Neural cell (in vitro differentiated cells): ENCODE measurements around the gene PYGB. TPM values are rescaled to one million over a fixed set of nuclear protein-coding genes. Genes with fewer than 3 reads are reported as not detected.

Experiments used
- H2AFZ ChIP-seq: fragments of 200-600, 300-800 bp; sonication (generic), shearing (Covaris generic); 2 replicates; pipeline ENCODE4 v1.6.0; 2014; ENCODE audit warnings: low read depth, mild to moderate bottlenecking, antibody characterized with exemption, low read length, moderate library complexity
- H3F3A ChIP-seq: fragments of 200-600 bp; shearing (Covaris generic); 2 replicates; pipeline ENCODE4 v1.6.1; 2016; ENCODE audit warnings: mild to moderate bottlenecking, moderate library complexity, mixed read lengths, antibody characterized with exemption, low read length; ENCODE audit not compliant: insufficient read depth, poor library complexity, severe bottlenecking
- H3K27ac ChIP-seq: fragments of 200-600, 300-800 bp; sonication (generic), shearing (Covaris generic); 2 replicates; pipeline ENCODE4 v1.5.1; 2014; ENCODE audit warnings: mild to moderate bottlenecking, low read length, moderate library complexity
- H3K27me3 ChIP-seq: fragments of 300-800, 200-600 bp; sonication (generic), shearing (Covaris generic); 2 replicates; pipeline ENCODE4 v1.6.0; 2014; ENCODE audit warnings: mild to moderate bottlenecking, low read depth, low read length, moderate library complexity; ENCODE audit not compliant: insufficient read depth
- H3K36me3 ChIP-seq: fragments of 300-800, 200-600 bp; sonication (generic), shearing (Covaris generic); 2 replicates; pipeline ENCODE4 v1.5.1; 2014; ENCODE audit warnings: mild to moderate bottlenecking, antibody characterized with exemption, low read length, moderate library complexity; ENCODE audit not compliant: insufficient read depth
- H3K4me2 ChIP-seq: fragments of 300-800, 200-600 bp; sonication (generic), shearing (Covaris generic); 2 replicates; pipeline ENCODE4 v1.6.0; 2014; ENCODE audit warnings: mild to moderate bottlenecking, low read length
- H3K4me3 ChIP-seq: fragments of 300-800, 200-600 bp; sonication (generic), shearing (Covaris generic); 2 replicates; pipeline ENCODE4 v1.5.1; 2014; ENCODE audit warnings: mild to moderate bottlenecking, low read length, moderate library complexity
- H3K79me2 ChIP-seq: fragments of 200-600 bp; shearing (Covaris generic); replicated peaks from 2 replicates; pipeline ENCODE4 v1.6.0; 2014; ENCODE audit warnings: mild to moderate bottlenecking, low read length, moderate library complexity; ENCODE audit not compliant: insufficient read depth
- H3K9ac ChIP-seq: fragments of 300-800, 200-600 bp; sonication (generic), shearing (Covaris generic); 2 replicates; pipeline ENCODE4 v1.6.1; 2016; ENCODE audit warnings: mild to moderate bottlenecking, low read length, mixed read lengths
- H3K9me2 ChIP-seq: fragments of 200-600 bp; shearing (Covaris generic); 2 replicates; pipeline ENCODE4 v1.6.1; 2016; ENCODE audit warnings: mild to moderate bottlenecking, low read length, mixed read lengths; ENCODE audit not compliant: insufficient read depth
- H3K9me3 ChIP-seq: fragments of 200-600, 300-800 bp; sonication (generic), shearing (Covaris generic); 2 replicates; pipeline ENCODE4 v1.6.1; 2016; ENCODE audit warnings: mild to moderate bottlenecking, mixed run types, low read length, moderate library complexity, mixed read lengths
- H4K20me1 ChIP-seq: fragments of 200-600 bp; shearing (Covaris generic); 2 replicates; pipeline ENCODE4 v1.6.1; 2016; ENCODE audit warnings: mild to moderate bottlenecking, mixed run types; ENCODE audit not compliant: insufficient read depth
- EP300 ChIP-seq: fragments of 450-650 bp; conservative IDR thresholded peaks from 2 replicates; pipeline ENCODE4 v1.6.1; 2014; ENCODE audit warnings: antibody characterized with exemption, mild to moderate bottlenecking, moderate library complexity; ENCODE audit not compliant: poor library complexity, severe bottlenecking
- EZH2 ChIP-seq: fragments of 200-600, 300-800 bp; shearing (Covaris generic), sonication (generic); IDR thresholded peaks from 2 replicates; pipeline ENCODE4 v1.6.1; 2014; ENCODE audit warnings: antibody characterized with exemption, low read length, borderline replicate concordance, mild to moderate bottlenecking; ENCODE audit not compliant: insufficient read depth, poor library complexity, severe bottlenecking
- MXI1 ChIP-seq: fragments of 450-650 bp; conservative IDR thresholded peaks from 2 replicates; pipeline ENCODE4 v1.6.1; 2014; ENCODE audit warnings: antibody characterized with exemption, mild to moderate bottlenecking; ENCODE audit not compliant: poor library complexity, severe bottlenecking
- POLR2AphosphoS5 ChIP-seq: IDR thresholded peaks from 2 replicates; pipeline ENCODE4 v1.6.1; 2012
- RAD21 ChIP-seq: fragments of 450-650 bp; conservative IDR thresholded peaks from 2 replicates; pipeline ENCODE4 v1.6.1; 2014; ENCODE audit warnings: antibody characterized with exemption, mild to moderate bottlenecking, moderate library complexity
- SMC3 ChIP-seq: fragments of 450-650 bp; conservative IDR thresholded peaks from 2 replicates; pipeline ENCODE4 v1.6.1; 2014; ENCODE audit warnings: antibody characterized with exemption, mild to moderate bottlenecking, moderate library complexity; ENCODE audit not compliant: poor library complexity
- TAF1 ChIP-seq: IDR thresholded peaks from 2 replicates; pipeline ENCODE4 v1.6.1; 2012; ENCODE audit warnings: low read depth
- polyA plus RNA-seq: library from polyadenylated mRNA; depleted of rRNA; stranded (reverse); fragments of >200 nt; gene quantifications from 2 replicates; pipeline ENCODE4 v1.2.3, GENCODE V29; 2014
- TF ChIP-seq, protein P1 (sequence below): IDR thresholded peaks from 2 replicates; pipeline ENCODE4 v1.6.1; 2012; ENCODE audit warnings: borderline replicate concordance
- TF ChIP-seq, protein P2 (sequence below): fragments of 450-650 bp; IDR thresholded peaks from 2 replicates; pipeline ENCODE4 v1.5.1; 2014; ENCODE audit warnings: antibody characterized with exemption, mild to moderate bottlenecking, moderate library complexity; ENCODE audit not compliant: poor library complexity, severe bottlenecking

PYGB gene
- polyA plus RNA-seq, 1 donor from 2014 or later: 70.5 TPM

DNA sequence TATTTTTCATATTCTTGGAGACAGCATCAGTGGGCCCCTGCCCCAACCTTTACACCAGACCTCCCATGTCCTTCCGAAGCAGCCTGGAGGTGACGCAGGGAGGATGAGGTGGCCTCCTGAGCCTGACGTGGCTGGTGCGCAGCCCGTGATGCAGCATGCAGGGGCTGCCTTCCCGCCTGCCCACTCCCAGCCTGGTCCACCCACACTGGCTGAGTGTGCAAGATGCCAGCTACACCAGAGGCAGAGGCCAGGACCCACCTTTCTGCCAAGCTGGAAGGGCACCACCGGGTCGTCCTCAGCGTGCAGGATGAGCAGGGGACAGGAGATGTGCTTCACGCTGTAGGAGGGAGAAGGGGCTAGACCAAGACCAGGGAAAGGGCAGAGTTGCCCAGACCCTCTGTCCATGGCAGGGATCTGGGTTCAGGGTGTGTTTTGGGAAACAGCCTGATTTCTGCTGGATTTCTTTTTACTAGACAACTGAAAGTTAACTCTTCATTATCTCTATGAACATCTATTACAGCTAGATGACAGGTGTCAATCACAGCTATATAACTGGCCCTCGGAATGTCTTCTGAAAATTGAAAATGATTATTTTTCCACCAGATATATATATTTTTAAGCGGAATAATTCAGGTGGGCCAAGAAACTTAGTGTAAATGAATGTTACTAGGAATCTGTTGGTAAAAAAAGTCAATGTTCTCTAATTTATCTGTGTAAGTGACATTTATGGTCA lies 55.6 kb downstream of the PYGB start:
- no peaks in the 10 kb centered on the region for H3K9me2 ChIP-seq
- no peaks in the 10 kb centered on the region for H3K27me3 ChIP-seq
- H2AFZ ChIP-seq: no peak overlapping the region
- H3K36me3 ChIP-seq: no peaks in the 10 kb centered on the region
- no peaks in the 10 kb centered on the region for H3F3A ChIP-seq
- H3K9me3 ChIP-seq: no peaks in the 10 kb centered on the region
- no peaks in the 10 kb centered on the region for H3K79me2 ChIP-seq
- no peak overlapping the region for H3K4me3 ChIP-seq
- H3K27ac ChIP-seq: no peak overlapping the region
- H3K9ac ChIP-seq: no peak overlapping the region
- H4K20me1 ChIP-seq: no peaks in the 10 kb centered on the region
- H3K4me2 ChIP-seq: no peak overlapping the region
- TF ChIP-seq MXI1 (no peak), POLR2AphosphoS5 (no peak), RAD21 (no peak), EZH2 (no peak), EP300 (no peak), TAF1 (no peak), SMC3 (no peak)
- TF ChIP-seq, protein P1, sequence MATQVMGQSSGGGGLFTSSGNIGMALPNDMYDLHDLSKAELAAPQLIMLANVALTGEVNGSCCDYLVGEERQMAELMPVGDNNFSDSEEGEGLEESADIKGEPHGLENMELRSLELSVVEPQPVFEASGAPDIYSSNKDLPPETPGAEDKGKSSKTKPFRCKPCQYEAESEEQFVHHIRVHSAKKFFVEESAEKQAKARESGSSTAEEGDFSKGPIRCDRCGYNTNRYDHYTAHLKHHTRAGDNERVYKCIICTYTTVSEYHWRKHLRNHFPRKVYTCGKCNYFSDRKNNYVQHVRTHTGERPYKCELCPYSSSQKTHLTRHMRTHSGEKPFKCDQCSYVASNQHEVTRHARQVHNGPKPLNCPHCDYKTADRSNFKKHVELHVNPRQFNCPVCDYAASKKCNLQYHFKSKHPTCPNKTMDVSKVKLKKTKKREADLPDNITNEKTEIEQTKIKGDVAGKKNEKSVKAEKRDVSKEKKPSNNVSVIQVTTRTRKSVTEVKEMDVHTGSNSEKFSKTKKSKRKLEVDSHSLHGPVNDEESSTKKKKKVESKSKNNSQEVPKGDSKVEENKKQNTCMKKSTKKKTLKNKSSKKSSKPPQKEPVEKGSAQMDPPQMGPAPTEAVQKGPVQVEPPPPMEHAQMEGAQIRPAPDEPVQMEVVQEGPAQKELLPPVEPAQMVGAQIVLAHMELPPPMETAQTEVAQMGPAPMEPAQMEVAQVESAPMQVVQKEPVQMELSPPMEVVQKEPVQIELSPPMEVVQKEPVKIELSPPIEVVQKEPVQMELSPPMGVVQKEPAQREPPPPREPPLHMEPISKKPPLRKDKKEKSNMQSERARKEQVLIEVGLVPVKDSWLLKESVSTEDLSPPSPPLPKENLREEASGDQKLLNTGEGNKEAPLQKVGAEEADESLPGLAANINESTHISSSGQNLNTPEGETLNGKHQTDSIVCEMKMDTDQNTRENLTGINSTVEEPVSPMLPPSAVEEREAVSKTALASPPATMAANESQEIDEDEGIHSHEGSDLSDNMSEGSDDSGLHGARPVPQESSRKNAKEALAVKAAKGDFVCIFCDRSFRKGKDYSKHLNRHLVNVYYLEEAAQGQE: no peak
- TF ChIP-seq, protein P2, sequence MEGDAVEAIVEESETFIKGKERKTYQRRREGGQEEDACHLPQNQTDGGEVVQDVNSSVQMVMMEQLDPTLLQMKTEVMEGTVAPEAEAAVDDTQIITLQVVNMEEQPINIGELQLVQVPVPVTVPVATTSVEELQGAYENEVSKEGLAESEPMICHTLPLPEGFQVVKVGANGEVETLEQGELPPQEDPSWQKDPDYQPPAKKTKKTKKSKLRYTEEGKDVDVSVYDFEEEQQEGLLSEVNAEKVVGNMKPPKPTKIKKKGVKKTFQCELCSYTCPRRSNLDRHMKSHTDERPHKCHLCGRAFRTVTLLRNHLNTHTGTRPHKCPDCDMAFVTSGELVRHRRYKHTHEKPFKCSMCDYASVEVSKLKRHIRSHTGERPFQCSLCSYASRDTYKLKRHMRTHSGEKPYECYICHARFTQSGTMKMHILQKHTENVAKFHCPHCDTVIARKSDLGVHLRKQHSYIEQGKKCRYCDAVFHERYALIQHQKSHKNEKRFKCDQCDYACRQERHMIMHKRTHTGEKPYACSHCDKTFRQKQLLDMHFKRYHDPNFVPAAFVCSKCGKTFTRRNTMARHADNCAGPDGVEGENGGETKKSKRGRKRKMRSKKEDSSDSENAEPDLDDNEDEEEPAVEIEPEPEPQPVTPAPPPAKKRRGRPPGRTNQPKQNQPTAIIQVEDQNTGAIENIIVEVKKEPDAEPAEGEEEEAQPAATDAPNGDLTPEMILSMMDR: no peak

DNA sequence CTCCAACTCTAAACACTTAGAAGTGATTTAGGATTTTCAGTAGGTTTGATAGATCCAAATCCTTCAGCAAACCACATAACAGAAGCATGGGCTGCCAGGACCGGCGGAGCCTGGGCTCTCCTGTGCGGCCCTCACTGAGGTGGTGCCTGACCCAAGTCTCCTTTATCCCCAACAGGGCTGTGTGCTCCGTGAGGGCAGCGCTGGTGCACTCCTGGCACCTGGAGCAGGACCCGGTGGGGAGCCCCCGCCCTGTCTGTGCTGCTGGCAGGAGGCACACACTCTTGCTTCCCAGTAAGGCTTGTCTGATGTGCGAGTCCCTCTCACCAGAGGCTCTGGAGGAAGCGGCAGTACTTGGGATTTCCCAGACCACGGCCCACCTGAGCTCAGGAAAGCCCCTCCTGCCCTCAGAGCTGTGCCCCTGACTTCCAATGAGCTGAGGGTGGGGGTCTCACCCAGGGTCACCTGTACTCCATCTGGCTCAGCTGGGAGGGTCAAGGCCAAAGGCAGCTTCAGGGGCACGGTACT lies 56.2 kb downstream of the PYGB start:
- H3K27me3 ChIP-seq: no peaks in the 10 kb centered on the region
- no peaks in the 10 kb centered on the region for H3K9me3 ChIP-seq
- no peaks in the 10 kb centered on the region for H3K9me2 ChIP-seq
- no peak overlapping the region for H3K27ac ChIP-seq
- no peak overlapping the region for H3K9ac ChIP-seq
- H3F3A ChIP-seq: no peaks in the 10 kb centered on the region
- H3K4me3 ChIP-seq: no peak overlapping the region
- no peaks in the 10 kb centered on the region for H3K36me3 ChIP-seq
- no peak overlapping the region for H2AFZ ChIP-seq
- no peak overlapping the region for H3K4me2 ChIP-seq
- H3K79me2 ChIP-seq: no peaks in the 10 kb centered on the region
- H4K20me1 ChIP-seq: no peaks in the 10 kb centered on the region
- TF ChIP-seq, protein P1: no peak
- no peak for TF ChIP-seq EZH2
